PFSK-1 (cell line): ENCODE results near the gene UNC13C.

Source experiments
- FOXP2 ChIP-seq: optimal IDR thresholded peaks from 2 replicates; pipeline ENCODE3; 2011; ENCODE audit warnings: borderline replicate concordance, control low read depth, inconsistent platforms; ENCODE audit not compliant: insufficient read depth; ENCODE audit errors: extremely low read length, extremely low read depth
- POLR2AphosphoS5 ChIP-seq: IDR thresholded peaks from 2 replicates; pipeline ENCODE4 v1.6.1; 2012; ENCODE audit warnings: low read depth, mild to moderate bottlenecking, control low read depth, low read length, moderate library complexity
- SIN3A ChIP-seq: IDR thresholded peaks from 2 replicates; pipeline ENCODE4 v1.6.1; 2012; ENCODE audit warnings: mild to moderate bottlenecking, low read length, moderate library complexity, borderline replicate concordance; ENCODE audit not compliant: insufficient read depth
- TAF1 ChIP-seq: IDR thresholded peaks from 2 replicates; pipeline ENCODE4 v1.6.1; 2012; ENCODE audit warnings: low read length, control low read depth, borderline replicate concordance; ENCODE audit not compliant: insufficient read depth
- TF ChIP-seq, protein P1 (sequence below), 2 experiments: IDR thresholded peaks; 2 replicates each; pipeline versions ENCODE4 v1.6.1 to v1.8.0; 2011 to 2012; ENCODE audit warnings: low read depth in 2 of 2, low read length in 2 of 2, control low read depth in 1 of 2, inconsistent platforms in 1 of 2, mild to moderate bottlenecking in 1 of 2, moderate library complexity in 1 of 2; ENCODE audit not compliant: insufficient read depth in 1 of 2

Gene UNC13C

DNA sequence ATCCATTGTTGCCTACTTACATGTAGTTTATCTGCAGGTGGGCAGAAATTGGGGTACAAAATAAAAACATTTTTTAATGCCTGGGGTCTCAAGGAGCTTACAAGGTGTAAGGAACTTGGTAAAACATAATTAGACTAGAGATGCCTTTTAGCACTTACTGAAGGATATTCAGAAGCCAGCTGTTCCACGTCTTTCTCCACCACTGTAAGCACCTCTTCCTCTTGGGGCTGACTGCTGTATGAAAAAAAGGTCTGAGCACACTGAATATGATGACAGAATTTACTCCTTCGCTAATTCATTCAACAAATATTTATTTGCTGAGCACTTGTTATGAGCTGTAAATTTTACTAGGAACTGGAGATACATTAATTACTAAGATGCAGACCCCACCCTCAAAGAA lies 539.1 kb downstream of the UNC13C start:
- TF ChIP-seq SIN3A = no peak
- no peak for TF ChIP-seq FOXP2
- no peak for TF ChIP-seq TAF1
- no peak for TF ChIP-seq POLR2AphosphoS5
- TF ChIP-seq, protein P1, sequence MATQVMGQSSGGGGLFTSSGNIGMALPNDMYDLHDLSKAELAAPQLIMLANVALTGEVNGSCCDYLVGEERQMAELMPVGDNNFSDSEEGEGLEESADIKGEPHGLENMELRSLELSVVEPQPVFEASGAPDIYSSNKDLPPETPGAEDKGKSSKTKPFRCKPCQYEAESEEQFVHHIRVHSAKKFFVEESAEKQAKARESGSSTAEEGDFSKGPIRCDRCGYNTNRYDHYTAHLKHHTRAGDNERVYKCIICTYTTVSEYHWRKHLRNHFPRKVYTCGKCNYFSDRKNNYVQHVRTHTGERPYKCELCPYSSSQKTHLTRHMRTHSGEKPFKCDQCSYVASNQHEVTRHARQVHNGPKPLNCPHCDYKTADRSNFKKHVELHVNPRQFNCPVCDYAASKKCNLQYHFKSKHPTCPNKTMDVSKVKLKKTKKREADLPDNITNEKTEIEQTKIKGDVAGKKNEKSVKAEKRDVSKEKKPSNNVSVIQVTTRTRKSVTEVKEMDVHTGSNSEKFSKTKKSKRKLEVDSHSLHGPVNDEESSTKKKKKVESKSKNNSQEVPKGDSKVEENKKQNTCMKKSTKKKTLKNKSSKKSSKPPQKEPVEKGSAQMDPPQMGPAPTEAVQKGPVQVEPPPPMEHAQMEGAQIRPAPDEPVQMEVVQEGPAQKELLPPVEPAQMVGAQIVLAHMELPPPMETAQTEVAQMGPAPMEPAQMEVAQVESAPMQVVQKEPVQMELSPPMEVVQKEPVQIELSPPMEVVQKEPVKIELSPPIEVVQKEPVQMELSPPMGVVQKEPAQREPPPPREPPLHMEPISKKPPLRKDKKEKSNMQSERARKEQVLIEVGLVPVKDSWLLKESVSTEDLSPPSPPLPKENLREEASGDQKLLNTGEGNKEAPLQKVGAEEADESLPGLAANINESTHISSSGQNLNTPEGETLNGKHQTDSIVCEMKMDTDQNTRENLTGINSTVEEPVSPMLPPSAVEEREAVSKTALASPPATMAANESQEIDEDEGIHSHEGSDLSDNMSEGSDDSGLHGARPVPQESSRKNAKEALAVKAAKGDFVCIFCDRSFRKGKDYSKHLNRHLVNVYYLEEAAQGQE (IDR thresholded peaks at IDR 0.05; ENCODE audit: insufficient read depth in 1 of 2, low read depth in 2 of 2, low read length in 2 of 2) = no peak

DNA sequence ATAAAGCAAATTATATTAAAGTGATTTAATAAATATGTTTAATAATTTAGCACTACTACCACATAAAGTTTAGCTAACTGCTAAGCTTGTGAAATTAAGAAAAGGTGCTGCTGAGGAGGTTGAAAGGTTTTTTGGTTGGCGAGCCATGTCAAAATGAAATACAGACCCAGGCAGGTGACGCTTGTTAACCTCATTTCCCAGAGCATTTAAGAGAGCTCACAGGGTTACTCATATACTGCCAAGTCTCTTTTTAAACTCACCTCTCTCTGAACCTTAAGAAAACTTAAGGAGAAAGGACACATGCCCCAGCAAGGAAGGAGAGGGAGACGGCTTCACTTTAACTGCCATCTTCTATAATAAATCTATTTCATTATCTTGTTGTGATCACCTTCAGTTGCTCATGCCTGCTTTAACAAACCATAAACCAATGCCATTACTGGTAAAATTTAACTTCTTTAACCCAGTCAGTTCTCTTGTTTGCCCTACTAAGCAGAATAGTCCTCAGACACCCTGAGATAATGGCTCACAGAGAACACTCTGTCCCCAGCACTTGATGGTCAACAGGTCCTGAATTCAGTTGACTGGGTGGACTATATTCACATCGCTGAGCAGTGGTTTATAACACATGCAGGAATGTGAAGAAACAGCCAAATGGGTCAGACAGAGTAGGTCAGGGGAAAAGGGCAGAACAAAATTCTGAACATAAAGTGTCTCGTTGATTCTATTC lies 540.1 kb downstream of the UNC13C start:
- TF ChIP-seq SIN3A = no peak
- TF ChIP-seq, protein P1 (IDR thresholded peaks at IDR 0.05; ENCODE audit: insufficient read depth in 1 of 2, low read depth in 2 of 2, low read length in 2 of 2) = no peak
- no peak for TF ChIP-seq TAF1
- TF ChIP-seq FOXP2 = no peak
- no peak for TF ChIP-seq POLR2AphosphoS5

DNA sequence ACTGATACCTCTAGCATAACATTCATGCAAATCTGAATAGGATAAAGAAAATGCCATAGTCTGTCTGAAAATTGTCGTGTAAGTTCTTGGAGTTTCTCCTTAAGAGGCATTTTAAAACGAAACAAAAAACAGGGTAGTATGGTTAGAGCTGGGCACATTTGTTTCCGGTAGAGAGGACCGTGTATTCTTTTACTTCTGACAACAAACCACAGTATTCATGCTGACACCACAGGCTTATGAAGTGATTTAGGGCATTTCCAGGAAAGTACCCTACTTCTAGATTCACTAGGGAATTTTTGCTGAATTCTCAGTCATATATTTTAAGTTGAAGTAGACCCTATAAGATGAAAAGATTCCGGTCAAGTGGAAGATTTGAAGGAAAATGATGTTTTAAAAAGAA lies 541.3 kb downstream of the UNC13C start:
- TF ChIP-seq SIN3A = no peak
- no peak for TF ChIP-seq TAF1
- TF ChIP-seq POLR2AphosphoS5 = no peak
- TF ChIP-seq FOXP2 = no peak
- TF ChIP-seq, protein P1 (IDR thresholded peaks at IDR 0.05; ENCODE audit: insufficient read depth in 1 of 2, low read depth in 2 of 2, low read length in 2 of 2) = no peak

DNA sequence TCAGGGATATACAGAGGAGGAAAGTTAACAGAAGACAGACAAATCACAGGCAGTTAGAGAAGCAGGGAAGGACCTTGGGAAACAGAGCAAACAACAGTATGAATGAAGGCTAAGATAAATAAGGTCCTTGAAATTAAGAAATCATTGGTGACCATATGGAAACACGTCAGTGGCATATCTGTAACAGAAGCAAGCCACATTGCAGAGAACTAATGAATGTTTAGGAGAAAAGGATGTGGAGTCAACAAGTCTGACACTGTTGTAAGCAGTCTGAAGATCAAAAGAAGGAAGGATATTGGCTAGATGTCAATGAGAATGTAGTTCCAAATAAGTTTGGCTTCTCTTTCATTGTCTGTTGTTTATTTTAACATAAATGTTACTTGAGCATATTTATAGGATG lies 542.4 kb downstream of the UNC13C start:
- TF ChIP-seq, protein P1 (IDR thresholded peaks at IDR 0.05; ENCODE audit: insufficient read depth in 1 of 2, low read depth in 2 of 2, low read length in 2 of 2) = no peak
- no peak for TF ChIP-seq POLR2AphosphoS5
- TF ChIP-seq TAF1 = no peak

DNA sequence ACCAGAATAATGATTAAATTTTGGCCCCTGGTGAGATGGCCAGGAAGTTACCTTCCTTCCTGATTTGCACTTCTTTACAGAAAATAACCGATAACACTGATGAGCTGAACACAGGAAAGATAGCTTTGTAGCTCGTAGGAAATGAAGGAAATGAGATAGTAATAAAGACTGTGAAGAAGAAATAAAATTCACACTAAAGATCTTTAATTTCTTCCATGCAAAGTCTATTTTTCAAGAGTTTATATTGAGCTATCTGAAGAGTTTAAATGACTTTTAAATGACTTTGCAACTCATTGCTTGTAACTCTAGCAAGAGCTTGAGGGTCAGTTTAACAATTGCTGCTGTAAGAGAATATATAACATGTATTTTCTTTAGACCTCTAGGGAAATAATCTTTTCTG lies 543.0 kb downstream of the UNC13C start:
- TF ChIP-seq FOXP2 = no peak
- TF ChIP-seq TAF1 = no peak
- TF ChIP-seq POLR2AphosphoS5 = no peak
- no peak for TF ChIP-seq SIN3A
- TF ChIP-seq, protein P1 (IDR thresholded peaks at IDR 0.05; ENCODE audit: insufficient read depth in 1 of 2, low read depth in 2 of 2, low read length in 2 of 2) = no peak
